K562 (cell line): ENCODE results near the gene SYNJ2. TPM values are rescaled to one million over a fixed set of nuclear protein-coding genes. Genes with fewer than 3 reads are reported as not detected.

Source experiments
- ATAC-seq: fragments of 200-7000 bp; cut with Tn5 transposase; 3 replicates; pipeline ENCODE4 v1.9.1; 2020; ENCODE audit warnings: moderate library complexity
- BruUV-seq: library from RNA; stranded (reverse); fragments of 400-500 nt; replicated peaks from 2 replicates; lab custom pipeline; 2021; lab: Mats Ljungman, UMichigan
- CTCF ChIA-PET: fragments of 300-600 bp; formaldehyde crosslinking; extraction: SDS; loops from one replicate; lab custom pipeline; 2021; ENCODE audit warnings: low intra/inter-chr PET ratio; lab: Yijun Ruan, JAX
- POLR2A ChIA-PET: fragments of 300-600, 350-650 bp; sonication (Branson Sonifier 250); formaldehyde crosslinking; extraction: SDS; loops from one replicate; lab custom pipeline; 2021; ENCODE audit warnings: antibody characterized with exemption, inconsistent platforms; lab: Yijun Ruan, JAX
- DNase-seq, 4 experiments: peaks; one replicate each; pipeline versions ENCODE4 v3.0.0 to v3.0.0-alpha.2; 2011 to 2018; ENCODE audit warnings: low spot score in 3 of 4, mixed read lengths in 3 of 4; ENCODE audit errors: extremely low read depth in 1 of 4
- FAIRE-seq: peaks from 2 replicates; lab custom pipeline; 2011; peaks lifted over from hg19 to GRCh38; lab: Jason Lieb, UNC
- H2AFZ ChIP-seq: 2 replicates; pipeline ENCODE4 v1.6.0; 2011; ENCODE audit warnings: low read depth, low read length, control low read depth, inconsistent platforms
- H3K27ac ChIP-seq: fragments of 200-600 bp; 3 replicates; pipeline ENCODE4 v1.8.0; 2011; ENCODE audit warnings: low read depth, mild to moderate bottlenecking, control low read depth, inconsistent platforms, low read length, moderate library complexity, mixed read lengths; ENCODE audit errors: extremely low read depth
- H3K27me3 ChIP-seq, 2 experiments: fragments of 300-600 bp in 1 of 2; 2 replicates in 1 of 2; 3 replicates in 1 of 2; pipeline versions ENCODE4 v1.6.0 to v1.8.0; 2011; ENCODE audit warnings: inconsistent platforms in 2 of 2, low read length in 2 of 2, mild to moderate bottlenecking in 1 of 2, mixed read lengths in 1 of 2, moderate library complexity in 1 of 2; ENCODE audit not compliant: control insufficient read depth in 2 of 2, insufficient read depth in 2 of 2
- H3K36me3 ChIP-seq: fragments of 300-600 bp; 3 replicates; pipeline ENCODE4 v1.8.0; 2011; ENCODE audit warnings: mild to moderate bottlenecking, low read length, inconsistent platforms; ENCODE audit not compliant: control insufficient read depth, insufficient read depth
- H3K4me1 ChIP-seq, 2 experiments: fragments of 200-600 bp in 1 of 2; replicated peaks in 1 of 2; 2 replicates in 1 of 2; 3 replicates in 1 of 2; pipeline versions ENCODE4 v1.5.1 to v1.8.0; 2011; ENCODE audit warnings: inconsistent platforms in 2 of 2, low read length in 2 of 2, mild to moderate bottlenecking in 1 of 2, mixed read lengths in 1 of 2, moderate library complexity in 1 of 2; ENCODE audit not compliant: control insufficient read depth in 2 of 2, insufficient read depth in 2 of 2
- H3K4me2 ChIP-seq: 2 replicates; pipeline ENCODE4 v1.6.1; 2011; ENCODE audit warnings: low read length, control low read depth, inconsistent platforms, mixed read lengths; ENCODE audit not compliant: insufficient read depth
- H3K4me3 ChIP-seq: fragments of 200-600 bp; sonication (generic), shearing (Covaris generic); 2 replicates; pipeline ENCODE4 v1.5.1; 2016; ENCODE audit warnings: control low read depth, inconsistent platforms
- H3K79me2 ChIP-seq: fragments of 200-600 bp; 3 replicates; pipeline ENCODE4 v1.8.0; 2011; ENCODE audit warnings: low read length, inconsistent platforms; ENCODE audit not compliant: control insufficient read depth, insufficient read depth
- H3K9ac ChIP-seq, 2 experiments: 2 replicates each; pipeline versions ENCODE4 v1.6.0 to v1.6.1; 2011; ENCODE audit warnings: low read depth in 2 of 2, low read length in 2 of 2, control low read depth in 1 of 2, inconsistent platforms in 1 of 2, mild to moderate bottlenecking in 1 of 2, mixed read lengths in 1 of 2; ENCODE audit not compliant: insufficient read depth in 1 of 2
- H3K9me1 ChIP-seq: one replicate; pipeline ENCODE4 v1.6.0; 2011; ENCODE audit warnings: inconsistent platforms, mild to moderate bottlenecking, low read length, moderate library complexity; ENCODE audit not compliant: control insufficient read depth, insufficient read depth
- H3K9me3 ChIP-seq: replicated peaks from 2 replicates; pipeline ENCODE4 v1.5.1; 2011; ENCODE audit warnings: low read depth, low read length, inconsistent platforms; ENCODE audit not compliant: control insufficient read depth, insufficient read depth
- H4K20me1 ChIP-seq: replicated peaks from 2 replicates; pipeline ENCODE4 v1.6.1; 2011; ENCODE audit warnings: low read length, inconsistent platforms, mixed read lengths; ENCODE audit not compliant: control insufficient read depth, insufficient read depth
- ATF2 ChIP-seq: sonication (generic); formaldehyde crosslinking; IDR thresholded peaks from 2 replicates; pipeline ENCODE4 v1.8.1; 2022; ENCODE audit warnings: missing genetic modification reagents
- CCAR2 ChIP-seq: fragments of 200-400 bp; formaldehyde crosslinking; IDR thresholded peaks from 2 replicates; pipeline ENCODE4 v1.6.1; 2017; ENCODE audit warnings: mild to moderate bottlenecking, low read depth, low read length
- ZNF232 ChIP-seq: sonication (generic); formaldehyde crosslinking; IDR thresholded peaks from 2 replicates; pipeline ENCODE4 v1.8.0; 2022; ENCODE audit warnings: mild to moderate bottlenecking, missing genetic modification reagents
- WGBS: fragments of 100-300 bp; shearing (Covaris generic); methylation state at CpG from one replicate; pipeline ENCODE4 v1.1.6; 2016; ENCODE audit warnings: low coverage, mixed read lengths; ENCODE audit not compliant: insufficient coverage; ENCODE audit errors: missing lambda C conversion rate; 5-methylcytosine and 5-hydroxymethylcytosine counted together
- in situ Hi-C: fragments of 300-500 bp; cut with MboI; formaldehyde crosslinking; loops from 4 replicates; pipeline ENCODE4 v1.15.0; 2018; ENCODE audit warnings: inconsistent platforms, mixed read lengths
- intact Hi-C: fragments of 100-400 bp; cut with micrococcal nuclease; formaldehyde crosslinking; loops from 2 replicates; pipeline ENCODE4 v1.14.2; 2022
- polyA plus RNA-seq, 8 experiments: library from polyadenylated mRNA; depleted of rRNA in 4 of 8; stranded (reverse) in 5 of 8; unstranded in 3 of 8; fragments of >200 nt; fragmentation: Nextera tagmentation in 2 of 8; fragmentation: Illumina TruSeq in 1 of 8; extraction: Ambion mirVana in 2 of 8; extraction: Trizol in 1 of 8; gene quantifications; 2 replicates each; pipeline versions ENCODE4 v1.2.1 to v1.2.3, GENCODE V29; 2011 to 2014; ENCODE audit warnings: inconsistent platforms in 1 of 8, missing spikeins in 1 of 8
- total RNA-seq, 7 experiments: library from RNA; depleted of rRNA in 6 of 7; stranded (reverse); fragments of >200 nt in 6 of 7; fragmentation: Illumina TruSeq in 2 of 7; extraction: Trizol in 2 of 7; gene quantifications; 2 replicates each; pipeline versions ENCODE4 v1.2.1 to v1.2.3, GENCODE V29; 2011 to 2021; ENCODE audit warnings: low replicate concordance in 1 of 7
- TF ChIP-seq, protein P1 (sequence below): sonication (generic); formaldehyde crosslinking; IDR thresholded peaks from 2 replicates; pipeline ENCODE4 v1.8.0; 2022; ENCODE audit warnings: mild to moderate bottlenecking, missing genetic modification reagents

Gene SYNJ2
- total and polyA plus RNA-seq, 9 of the 15 experiments (the other 6 are each of a cell fraction or from before 2014, with no cell fraction given) = 3.0 to 27.7 (median 17.8) TPM

DNA sequence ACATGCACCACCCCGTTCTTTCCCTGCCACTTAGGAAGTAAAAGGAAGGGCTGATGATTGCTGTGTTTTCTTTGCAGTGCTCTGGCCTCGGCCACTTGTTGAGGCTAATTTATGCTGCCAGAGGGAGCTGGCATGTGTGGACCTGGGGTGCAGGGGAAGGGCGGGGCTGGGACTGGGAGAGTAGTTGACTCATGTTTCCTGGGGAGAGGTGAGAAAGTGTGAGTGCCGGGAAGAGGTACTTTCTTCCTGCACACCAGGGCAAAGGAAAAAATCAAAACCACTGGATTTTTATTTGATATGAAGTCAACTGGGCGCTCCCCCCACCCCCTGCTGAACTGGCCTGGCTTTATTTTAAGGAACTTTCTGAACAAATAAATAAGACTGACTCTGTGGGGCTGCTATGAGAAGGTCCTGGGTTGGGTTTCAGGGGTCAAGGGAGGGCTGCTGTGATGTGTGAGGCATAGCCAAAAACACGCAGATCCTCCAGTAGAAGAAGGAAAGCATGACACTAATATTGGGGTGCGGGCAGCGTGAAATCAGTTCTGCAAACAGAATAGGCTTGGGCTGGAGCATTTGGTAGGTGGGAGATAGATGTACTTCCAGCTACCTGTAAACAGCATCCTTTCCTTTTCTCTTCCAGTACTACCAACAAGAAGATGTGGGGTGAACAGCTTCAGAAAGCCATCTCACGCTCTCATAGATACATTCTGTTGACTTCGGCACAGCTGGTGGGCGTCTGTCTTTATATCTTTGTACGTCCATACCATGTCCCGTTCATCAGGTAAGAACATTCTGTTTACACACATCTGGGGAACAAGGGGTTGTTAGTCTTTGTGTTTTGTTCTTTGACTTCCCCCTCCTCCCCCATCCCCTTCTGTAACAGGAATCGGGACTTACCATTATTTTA, 87.5 kb downstream of the SYNJ2 start (continued):
- no peak for TF ChIP-seq CCAR2

DNA sequence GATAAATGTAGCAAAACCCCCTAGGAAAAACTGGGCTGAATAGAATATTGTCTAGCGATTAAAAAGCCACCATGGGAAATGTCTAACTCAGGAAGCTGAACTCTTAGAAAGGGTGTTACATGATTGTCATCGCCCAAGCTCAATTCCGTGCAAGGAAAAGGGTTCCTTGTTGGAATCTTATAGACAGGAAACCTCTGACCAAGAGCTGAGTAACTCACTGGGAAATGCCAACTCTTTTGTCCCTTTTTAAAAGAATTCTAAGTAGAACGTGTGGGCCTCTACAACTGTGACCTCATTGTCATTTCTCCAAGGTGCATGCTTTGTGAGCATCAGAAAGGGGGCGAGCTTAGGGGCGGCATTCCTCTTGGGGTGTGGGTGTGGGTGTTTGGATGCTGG, 88.1 kb downstream of the SYNJ2 start:
- DNase-seq = no peak
- no TSS peak for BruUV-seq
- no peak for ATAC-seq
- Histone ChIP-seq H3K79me2 (no peaks in the 10 kb centered on the region), H3K27ac (no peak overlapping the region), H3K36me3 (peaks cover 63% of the 10 kb centered on the region), H3K27me3 (no peaks in the 10 kb centered on the region), H4K20me1 (peaks cover 4% of the 10 kb centered on the region; the same call in 1 of the 2 replicates), H3K4me2 (no peak overlapping the region), H3K4me1 (peaks cover 4 to 18% of the 10 kb centered on the region in 2 experiments; a peak in 4 of 5 replicates), H2AFZ (no peak overlapping the region), H3K4me3 (no peak overlapping the region), H3K9me3 (no peaks in the 10 kb centered on the region), H3K9me1 (peaks cover 3% of the 10 kb centered on the region), H3K9ac (no peak overlapping the region)
- WGBS = 78% methylated on average over 6 of the region's 6 CpGs
- CTCF ChIA-PET = no interaction called here
- intact Hi-C loops (loop anchor here (5.0 kb wide), 2 partner anchors 42 to 122 kb away; no protein-coding TSS in a partner anchor), in situ Hi-C loops (no loop called here)
- no peak for FAIRE-seq
- POLR2A ChIA-PET = interaction anchor here (0.6 to 1.7 kb wide), 6 partner anchors 10 to 73 kb away, joined by 3 to 4 read pairs (median 3); no protein-coding TSS in a partner anchor
- TF ChIP-seq ZNF232 = no peak
- no peak for TF ChIP-seq ATF2 (CRISPR knock-in tag)
- TF ChIP-seq, protein P1, sequence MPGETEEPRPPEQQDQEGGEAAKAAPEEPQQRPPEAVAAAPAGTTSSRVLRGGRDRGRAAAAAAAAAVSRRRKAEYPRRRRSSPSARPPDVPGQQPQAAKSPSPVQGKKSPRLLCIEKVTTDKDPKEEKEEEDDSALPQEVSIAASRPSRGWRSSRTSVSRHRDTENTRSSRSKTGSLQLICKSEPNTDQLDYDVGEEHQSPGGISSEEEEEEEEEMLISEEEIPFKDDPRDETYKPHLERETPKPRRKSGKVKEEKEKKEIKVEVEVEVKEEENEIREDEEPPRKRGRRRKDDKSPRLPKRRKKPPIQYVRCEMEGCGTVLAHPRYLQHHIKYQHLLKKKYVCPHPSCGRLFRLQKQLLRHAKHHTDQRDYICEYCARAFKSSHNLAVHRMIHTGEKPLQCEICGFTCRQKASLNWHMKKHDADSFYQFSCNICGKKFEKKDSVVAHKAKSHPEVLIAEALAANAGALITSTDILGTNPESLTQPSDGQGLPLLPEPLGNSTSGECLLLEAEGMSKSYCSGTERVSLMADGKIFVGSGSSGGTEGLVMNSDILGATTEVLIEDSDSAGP (CRISPR knock-in tag) = no peak
